NB4 (cell line): ENCODE results near the gene POU5F2.

Experiments used
- DNase-seq: peaks from one replicate; pipeline ENCODE4 v3.0.0; 2010; ENCODE audit warnings: low read depth
- H3K4me3 ChIP-seq: one replicate; pipeline ENCODE4 v1.5.1; 2011; ENCODE audit warnings: mild to moderate bottlenecking, low read depth, low read length, moderate library complexity
- MAX ChIP-seq: IDR thresholded peaks from 2 replicates; pipeline ENCODE4 v1.6.1; 2011; ENCODE audit warnings: low read depth, low read length
- MYC ChIP-seq: IDR thresholded peaks from 2 replicates; pipeline ENCODE4 v1.6.1; 2011; ENCODE audit warnings: low read depth, low read length
- POLR2A ChIP-seq: IDR thresholded peaks from 2 replicates; pipeline ENCODE4 v1.6.1; 2011; ENCODE audit warnings: mild to moderate bottlenecking; ENCODE audit not compliant: insufficient read length; ENCODE audit errors: extremely low read depth
- TF ChIP-seq, protein P1 (sequence below): IDR thresholded peaks from one replicate; pipeline ENCODE4 v1.5.1; 2012; ENCODE audit warnings: low read depth, low read length

POU5F2 gene, protein sequence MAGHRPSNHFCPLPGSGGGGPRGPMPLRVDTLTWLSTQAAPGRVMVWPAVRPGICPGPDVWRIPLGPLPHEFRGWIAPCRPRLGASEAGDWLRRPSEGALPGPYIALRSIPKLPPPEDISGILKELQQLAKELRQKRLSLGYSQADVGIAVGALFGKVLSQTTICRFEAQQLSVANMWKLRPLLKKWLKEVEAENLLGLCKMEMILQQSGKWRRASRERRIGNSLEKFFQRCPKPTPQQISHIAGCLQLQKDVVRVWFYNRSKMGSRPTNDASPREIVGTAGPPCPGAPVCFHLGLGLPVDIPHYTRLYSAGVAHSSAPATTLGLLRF

DNA sequence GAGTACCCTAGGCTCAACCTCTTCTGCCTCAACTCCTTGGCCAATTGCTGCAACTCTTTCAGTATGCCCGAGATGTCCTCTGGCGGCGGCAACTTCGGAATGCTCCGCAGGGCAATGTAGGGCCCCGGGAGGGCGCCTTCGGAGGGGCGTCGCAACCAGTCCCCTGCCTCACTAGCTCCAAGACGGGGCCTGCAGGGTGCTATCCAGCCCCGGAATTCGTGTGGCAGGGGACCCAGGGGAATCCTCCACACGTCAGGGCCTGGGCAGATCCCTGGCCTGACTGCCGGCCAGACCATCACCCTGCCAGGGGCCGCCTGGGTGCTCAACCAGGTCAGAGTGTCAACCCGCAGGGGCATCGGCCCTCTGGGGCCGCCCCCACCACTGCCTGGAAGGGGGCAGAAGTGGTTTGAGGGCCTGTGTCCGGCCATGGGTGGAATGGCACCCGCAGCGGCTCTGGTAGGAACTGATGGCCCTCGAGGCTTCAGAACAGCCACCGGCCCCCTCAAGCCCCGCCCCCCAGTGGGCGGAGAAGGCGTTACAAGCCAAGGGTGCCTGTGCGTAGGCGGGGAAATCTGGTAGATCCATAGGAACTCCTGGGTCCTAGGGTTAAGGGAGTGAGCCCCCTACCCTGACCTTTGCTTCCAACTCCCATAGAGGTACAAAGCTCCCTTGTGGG, at the start of gene POU5F2:
TSS of gene POU5F2 (minus strand) at position 465 of the 676 bp plus-strand sequence. CDS start at position 428, 37 bp downstream.
- no peak for DNase-seq
- TF ChIP-seq MAX (no peak), POLR2A (no peak), MYC (no peak)
- TF ChIP-seq, protein P1, sequence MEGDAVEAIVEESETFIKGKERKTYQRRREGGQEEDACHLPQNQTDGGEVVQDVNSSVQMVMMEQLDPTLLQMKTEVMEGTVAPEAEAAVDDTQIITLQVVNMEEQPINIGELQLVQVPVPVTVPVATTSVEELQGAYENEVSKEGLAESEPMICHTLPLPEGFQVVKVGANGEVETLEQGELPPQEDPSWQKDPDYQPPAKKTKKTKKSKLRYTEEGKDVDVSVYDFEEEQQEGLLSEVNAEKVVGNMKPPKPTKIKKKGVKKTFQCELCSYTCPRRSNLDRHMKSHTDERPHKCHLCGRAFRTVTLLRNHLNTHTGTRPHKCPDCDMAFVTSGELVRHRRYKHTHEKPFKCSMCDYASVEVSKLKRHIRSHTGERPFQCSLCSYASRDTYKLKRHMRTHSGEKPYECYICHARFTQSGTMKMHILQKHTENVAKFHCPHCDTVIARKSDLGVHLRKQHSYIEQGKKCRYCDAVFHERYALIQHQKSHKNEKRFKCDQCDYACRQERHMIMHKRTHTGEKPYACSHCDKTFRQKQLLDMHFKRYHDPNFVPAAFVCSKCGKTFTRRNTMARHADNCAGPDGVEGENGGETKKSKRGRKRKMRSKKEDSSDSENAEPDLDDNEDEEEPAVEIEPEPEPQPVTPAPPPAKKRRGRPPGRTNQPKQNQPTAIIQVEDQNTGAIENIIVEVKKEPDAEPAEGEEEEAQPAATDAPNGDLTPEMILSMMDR, result peak; percentile 2
- no peak within 1 kb of the TSS for H3K4me3 ChIP-seq

GRCh38 chr5:93790401-93790800, 49.0 kb upstream of the POU5F2 start:
- no peak overlapping the region for H3K4me3 ChIP-seq
- DNase-seq, result peak; percentile 12
- TF ChIP-seq, protein P1, result no peak
- TF ChIP-seq MYC, result no peak

DNA sequence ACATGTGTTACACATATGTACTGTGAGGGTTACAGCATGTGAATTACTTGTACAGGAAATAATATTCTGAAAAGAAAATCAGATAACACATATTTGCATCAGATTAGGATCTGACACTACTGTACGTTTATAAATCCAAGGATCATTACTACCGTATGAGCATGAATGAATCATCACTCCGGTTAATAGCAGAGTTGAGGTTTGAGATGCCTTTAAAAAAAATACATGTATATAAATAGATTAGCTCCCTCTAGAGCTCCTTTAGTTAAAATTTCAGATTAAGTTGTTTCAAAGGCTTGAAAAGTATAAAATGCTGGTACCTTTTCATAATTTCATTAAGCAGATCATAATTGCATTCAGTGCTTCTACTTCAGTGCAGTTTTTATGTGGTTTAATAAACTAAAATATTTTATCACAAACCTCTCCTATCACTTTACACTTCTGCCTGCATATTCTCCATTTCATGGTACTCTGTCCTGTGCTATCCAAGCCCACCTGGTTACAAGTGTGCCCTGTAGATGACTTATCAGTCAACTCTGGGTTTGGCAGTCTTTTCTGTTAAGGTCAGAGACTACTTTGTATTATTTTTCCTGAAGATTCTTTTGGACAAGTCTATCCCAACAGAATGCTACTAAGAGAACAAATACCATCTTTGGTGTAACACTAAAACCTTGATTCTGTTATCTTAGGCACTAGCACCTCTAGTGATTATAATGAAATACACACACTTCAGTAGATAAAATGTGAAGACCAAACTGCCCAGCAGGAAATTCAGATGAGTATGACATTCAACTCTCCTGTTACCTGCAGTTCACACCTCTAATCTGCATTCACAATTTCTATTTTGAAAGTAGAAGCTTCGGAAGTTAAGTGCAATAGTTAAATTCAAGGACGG, 48.0 kb upstream of the POU5F2 start:
- DNase-seq, result no peak
- no peak overlapping the region for H3K4me3 ChIP-seq
- TF ChIP-seq, protein P1, result no peak
- TF ChIP-seq MAX (no peak), POLR2A (no peak), MYC (no peak)

- TF ChIP-seq MAX, result no peak
- no peak for TF ChIP-seq POLR2A
- TF ChIP-seq, protein P1, result no peak
- TF ChIP-seq MYC, result no peak
- H3K4me3 ChIP-seq, result no peak overlapping the region
- no peak for DNase-seq
These were observed 46.2 kb upstream of the POU5F2 start for GRCh38 chr5:93787598-93787997.

- no peak for DNase-seq
- TF ChIP-seq, protein P1, result no peak
- no peak for TF ChIP-seq MYC
- TF ChIP-seq POLR2A, result no peak
- no peak for TF ChIP-seq MAX
- no peak overlapping the region for H3K4me3 ChIP-seq
These were observed 44.1 kb upstream of the POU5F2 start for GRCh38 chr5:93785475-93785874.
